PC-9 (cell line): ENCODE measurements around the gene EYA4. TPM values are rescaled to one million over a fixed set of nuclear protein-coding genes. Genes with fewer than 3 reads are reported as not detected.
A peak's percentile ranks its signal among the peaks of the same experiment; 100 is the strongest.

Experiments
- BruUV-seq: library from RNA; stranded (reverse); fragments of 400-500 nt; replicated peaks from 2 replicates; lab custom pipeline; 2021; lab: Mats Ljungman, UMichigan
- CTCF ChIA-PET: fragments of 300-600 bp; sonication (Branson Sonifier 250); formaldehyde crosslinking; loops from one replicate; lab custom pipeline; 2022; ENCODE audit warnings: antibody characterized with exemption; lab: Charles Lee
- POLR2A ChIA-PET: fragments of 300-600 bp; sonication (Branson Sonifier 250); formaldehyde crosslinking; loops from one replicate; lab custom pipeline; 2022; ENCODE audit warnings: antibody characterized with exemption; ENCODE audit not compliant: unreplicated experiment; lab: Charles Lee
- DNase-seq, 2 experiments: peaks; one replicate each; pipeline versions ENCODE4 v3.0.0 to v3.0.0-alpha.2; 2015 to 2022; ENCODE audit warnings: mixed read lengths in 1 of 2
- H2AFZ ChIP-seq: fragments of 200-600 bp; sonication (generic); 2 replicates; pipeline ENCODE4 v1.8.1; 2017; ENCODE audit warnings: antibody characterized with exemption
- H3F3A ChIP-seq: fragments of 200-600 bp; sonication (generic); 2 replicates; pipeline ENCODE4 v1.8.1; 2017; ENCODE audit warnings: antibody characterized with exemption, mild to moderate bottlenecking, low read depth; ENCODE audit not compliant: insufficient read depth
- H3K27ac ChIP-seq: fragments of 200-600 bp; sonication (generic); 2 replicates; pipeline ENCODE4 v1.6.1; 2016; ENCODE audit warnings: mixed run types
- H3K27me3 ChIP-seq: fragments of 200-600 bp; sonication (generic); 2 replicates; pipeline ENCODE4 v1.6.1; 2016; ENCODE audit warnings: low read depth, mixed run types; ENCODE audit not compliant: insufficient read depth
- H3K36me3 ChIP-seq: fragments of 200-600 bp; sonication (generic); 2 replicates; pipeline ENCODE4 v1.6.1; 2016; ENCODE audit warnings: low read depth, mixed run types
- H3K4me1 ChIP-seq: fragments of 200-600 bp; sonication (generic); replicated peaks from 2 replicates; pipeline ENCODE4 v1.6.1; 2016; ENCODE audit warnings: mixed run types; ENCODE audit not compliant: insufficient read depth
- H3K4me2 ChIP-seq: fragments of 200-600 bp; sonication (generic); 2 replicates; pipeline ENCODE4 v1.6.1; 2017; ENCODE audit warnings: mixed run types
- H3K4me3 ChIP-seq: fragments of 200-600 bp; sonication (generic); 2 replicates; pipeline ENCODE4 v1.6.1; 2016; ENCODE audit warnings: mixed run types
- H3K79me2 ChIP-seq: fragments of 200-600 bp; sonication (generic); 2 replicates; pipeline ENCODE4 v1.6.1; 2017; ENCODE audit warnings: low read depth, mixed run types
- H3K9me2 ChIP-seq: fragments of 200-600 bp; sonication (generic); 2 replicates; pipeline ENCODE4 v1.8.1; 2017; ENCODE audit warnings: mild to moderate bottlenecking; ENCODE audit not compliant: insufficient read depth
- H3K9me3 ChIP-seq: fragments of 200-600 bp; sonication (generic); 2 replicates; pipeline ENCODE4 v1.8.1; 2016; ENCODE audit warnings: low read depth; ENCODE audit not compliant: insufficient read depth
- H4K20me1 ChIP-seq: fragments of 200-600 bp; sonication (generic); 2 replicates; pipeline ENCODE4 v1.8.1; 2017; ENCODE audit not compliant: insufficient read depth
- EZH2 ChIP-seq: fragments of 200-600 bp; sonication (generic); IDR thresholded peaks from 2 replicates; pipeline ENCODE4 v1.8.0; 2017; ENCODE audit warnings: antibody characterized with exemption, low read depth
- intact Hi-C: fragments of 100-400 bp; cut with micrococcal nuclease; formaldehyde crosslinking; loops from one replicate; pipeline ENCODE4 v1.10.0; 2022; ENCODE audit not compliant: unreplicated experiment
- total RNA-seq: library from RNA; stranded (reverse); gene quantifications from 2 replicates; pipeline ENCODE4 v1.2.3, GENCODE V29; 2021
- TF ChIP-seq, protein P1 (sequence below): fragments of 200-600 bp; sonication (generic); conservative IDR thresholded peaks from 2 replicates; pipeline ENCODE4 v1.6.1; 2017; ENCODE audit warnings: mixed run types, antibody characterized with exemption, mild to moderate bottlenecking, moderate library complexity

Gene EYA4
- total RNA-seq, 1 experiment from 2014 or later, result 9.8 TPM

DNA sequence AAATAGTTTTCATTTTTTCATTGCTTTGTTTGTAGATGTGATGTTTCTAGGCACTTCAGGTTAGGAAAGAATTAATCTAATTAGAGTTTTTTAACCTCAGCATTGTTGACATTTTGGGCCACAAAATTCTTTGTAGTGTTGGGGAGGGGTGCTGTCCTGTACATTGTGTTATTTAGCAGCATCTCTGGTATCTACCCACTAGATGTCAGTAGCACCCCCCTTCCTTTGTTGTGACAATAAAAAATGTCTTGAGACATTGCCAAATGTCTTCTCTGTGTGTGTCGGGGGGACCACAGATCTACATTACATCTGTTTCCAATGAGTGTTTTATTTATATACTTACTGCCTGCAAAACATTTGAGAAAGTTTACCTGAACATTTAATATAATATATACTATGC is 45.6 kb downstream of the EYA4 start:
- POLR2A ChIA-PET, result no interaction called here
- H3K4me3 ChIP-seq, result no peak overlapping the region
- H3K36me3 ChIP-seq, result no peaks in the 10 kb centered on the region
- H3K4me1 ChIP-seq, result no peaks in the 10 kb centered on the region
- H3F3A ChIP-seq, result no peaks in the 10 kb centered on the region
- no peak for DNase-seq
- TF ChIP-seq, protein P1, sequence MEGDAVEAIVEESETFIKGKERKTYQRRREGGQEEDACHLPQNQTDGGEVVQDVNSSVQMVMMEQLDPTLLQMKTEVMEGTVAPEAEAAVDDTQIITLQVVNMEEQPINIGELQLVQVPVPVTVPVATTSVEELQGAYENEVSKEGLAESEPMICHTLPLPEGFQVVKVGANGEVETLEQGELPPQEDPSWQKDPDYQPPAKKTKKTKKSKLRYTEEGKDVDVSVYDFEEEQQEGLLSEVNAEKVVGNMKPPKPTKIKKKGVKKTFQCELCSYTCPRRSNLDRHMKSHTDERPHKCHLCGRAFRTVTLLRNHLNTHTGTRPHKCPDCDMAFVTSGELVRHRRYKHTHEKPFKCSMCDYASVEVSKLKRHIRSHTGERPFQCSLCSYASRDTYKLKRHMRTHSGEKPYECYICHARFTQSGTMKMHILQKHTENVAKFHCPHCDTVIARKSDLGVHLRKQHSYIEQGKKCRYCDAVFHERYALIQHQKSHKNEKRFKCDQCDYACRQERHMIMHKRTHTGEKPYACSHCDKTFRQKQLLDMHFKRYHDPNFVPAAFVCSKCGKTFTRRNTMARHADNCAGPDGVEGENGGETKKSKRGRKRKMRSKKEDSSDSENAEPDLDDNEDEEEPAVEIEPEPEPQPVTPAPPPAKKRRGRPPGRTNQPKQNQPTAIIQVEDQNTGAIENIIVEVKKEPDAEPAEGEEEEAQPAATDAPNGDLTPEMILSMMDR, result peak; percentile 62
- no peak for TF ChIP-seq EZH2
- no peaks in the 10 kb centered on the region for H3K9me3 ChIP-seq
- H3K9me2 ChIP-seq, result no peaks in the 10 kb centered on the region; the same call in 1 of the 2 replicates
- H2AFZ ChIP-seq, result no peak overlapping the region
- intact Hi-C loops, result loop anchor here (1.0 kb wide), 1 partner anchor 226 kb away; no protein-coding TSS in a partner anchor
- BruUV-seq, result no TSS peak
- CTCF ChIA-PET, result no interaction called here
- H3K27me3 ChIP-seq, result no peaks in the 10 kb centered on the region
- no peaks in the 10 kb centered on the region for H4K20me1 ChIP-seq
- H3K79me2 ChIP-seq, result no peaks in the 10 kb centered on the region
- no peak overlapping the region for H3K4me2 ChIP-seq
- no peak overlapping the region for H3K27ac ChIP-seq

DNA sequence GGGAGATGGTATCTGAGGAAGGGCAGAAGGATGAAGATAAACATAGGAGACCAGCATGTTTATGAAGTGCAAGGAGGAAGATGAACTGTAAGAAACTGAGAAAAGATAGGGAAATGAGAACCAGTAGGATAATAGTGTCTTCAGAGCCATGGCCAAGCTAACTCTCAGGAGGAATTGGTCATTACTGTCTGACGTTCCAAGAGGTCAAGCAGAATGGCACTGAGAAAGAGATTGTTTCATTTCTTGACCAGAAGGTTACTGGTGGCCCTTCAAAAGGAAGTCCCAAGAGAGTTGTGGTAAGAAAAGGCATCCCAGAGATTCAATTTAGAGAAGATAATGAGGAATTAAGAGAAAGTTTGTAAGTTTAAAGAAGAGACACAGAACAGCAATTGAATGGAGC is 47.5 kb downstream of the EYA4 start:
- Histone ChIP-seq H3K9me3 (no peaks in the 10 kb centered on the region), H4K20me1 (no peaks in the 10 kb centered on the region), H3K79me2 (no peaks in the 10 kb centered on the region), H3K9me2 (no peaks in the 10 kb centered on the region), H3K27me3 (no peaks in the 10 kb centered on the region), H3F3A (no peaks in the 10 kb centered on the region), H2AFZ (no peak overlapping the region), H3K36me3 (no peaks in the 10 kb centered on the region), H3K4me1 (no peaks in the 10 kb centered on the region), H3K4me3 (no peak overlapping the region), H3K27ac (no peak overlapping the region), H3K4me2 (no peak overlapping the region)
- no peak for DNase-seq
- CTCF ChIA-PET, result no interaction called here
- intact Hi-C loops, result no loop called here
- TF ChIP-seq, protein P1, result no peak
- no peak for TF ChIP-seq EZH2
- POLR2A ChIA-PET, result no interaction called here
- BruUV-seq, result no TSS peak

- intact Hi-C loops, result no loop called here
- Histone ChIP-seq H3K4me1 (no peaks in the 10 kb centered on the region), H3K36me3 (no peaks in the 10 kb centered on the region), H3K79me2 (no peaks in the 10 kb centered on the region), H3K4me3 (no peak overlapping the region), H3K9me2 (no peaks in the 10 kb centered on the region), H4K20me1 (no peaks in the 10 kb centered on the region), H3K27ac (no peak overlapping the region), H2AFZ (no peak overlapping the region), H3F3A (no peaks in the 10 kb centered on the region), H3K27me3 (no peaks in the 10 kb centered on the region), H3K9me3 (no peaks in the 10 kb centered on the region), H3K4me2 (no peak overlapping the region)
- TF ChIP-seq, protein P1, result no peak
- TF ChIP-seq EZH2, result no peak
- BruUV-seq, result no TSS peak
- no peak for DNase-seq
- ChIA-PET POLR2A (no interaction called here), CTCF (no interaction called here)
These were observed 48.7 kb downstream of the EYA4 start for GRCh38 chr6:133289733-133290306.
